ENCODE results near the gene TMTC2.

DNA sequence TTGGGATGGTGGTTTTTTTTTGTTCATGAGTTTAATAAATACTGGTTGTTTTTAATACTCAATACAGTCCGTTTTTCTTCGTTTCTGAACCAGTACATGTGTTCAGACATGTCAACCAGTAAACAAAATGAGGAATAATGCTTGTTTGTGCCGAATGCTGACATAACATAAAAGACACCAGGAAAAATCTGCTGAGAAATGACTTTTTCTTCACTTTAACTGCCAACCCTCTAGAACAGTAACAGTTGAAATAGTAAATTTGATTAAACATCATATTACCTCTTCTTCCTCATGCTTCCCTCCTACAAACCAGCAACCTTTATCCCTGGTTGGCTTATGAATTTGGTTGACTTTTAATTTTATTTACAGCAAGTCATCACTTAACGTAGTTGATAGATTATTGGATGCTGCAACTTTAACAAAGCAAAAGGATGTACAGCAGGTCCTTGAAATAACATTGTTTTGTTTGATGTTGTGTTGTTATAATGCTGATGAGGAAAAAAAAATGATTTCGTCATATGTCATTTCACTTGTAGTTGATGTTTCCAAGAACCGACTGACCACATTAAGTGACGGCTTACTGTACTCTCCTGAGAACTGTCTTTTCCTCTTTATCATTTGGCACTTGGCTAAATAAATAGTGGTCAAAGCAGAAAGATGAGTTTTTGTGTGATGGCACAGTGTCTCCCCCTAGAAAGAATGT lies 340.5 kb downstream of the TMTC2 start:
- TF ChIP-seq GATA2 (IDR thresholded peaks at IDR 0.05; ENCODE audit: low read depth, low read length) (no peak), GATA3 (IDR thresholded peaks at IDR 0.05; ENCODE audit: low read depth, low read length) (no peak)
